ENCODE results near the gene CPS1. TPM values are rescaled to one million over a fixed set of nuclear protein-coding genes. Genes with fewer than 3 reads are reported as not detected.

Gene CPS1
- total and polyA plus RNA-seq, 2 of the 8 experiments (the other 6 are each of a cell fraction or from before 2014, with no cell fraction given), result 7.9 to 15.7 TPM

DNA sequence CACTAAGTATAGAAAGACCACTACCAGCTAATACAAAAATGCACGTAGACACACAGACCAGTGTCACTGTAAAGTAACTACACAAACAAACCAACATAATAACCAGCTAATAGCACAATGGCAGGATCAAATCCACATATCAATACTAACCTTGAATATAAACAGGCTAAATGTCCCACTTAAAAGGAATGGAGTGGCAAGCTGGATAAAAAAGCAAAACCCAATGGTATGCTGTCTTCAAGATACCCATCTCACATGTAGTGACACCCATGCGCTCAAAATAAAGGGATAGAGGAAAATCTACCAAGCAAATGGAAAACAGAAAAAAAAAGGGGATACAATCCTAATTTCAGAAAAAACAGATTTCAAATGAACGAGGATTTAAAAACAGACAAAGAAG is 41.8 kb downstream of the CPS1 start:
- 96% methylated on average over 3 of the region's 3 CpGs; no CpG with 5 or more reads in 1 of the 2 experiments for WGBS, 2 experiments (ENCODE audit: extremely low coverage in 1 of 2, insufficient coverage in 1 of 2, insufficient read length in 1 of 2, insufficient replicate concordance in 2 of 2, low coverage in 1 of 2, low lambda C conversion rate in 2 of 2, missing lambda C conversion rate in 1 of 2)
- H3K14ac ChIP-seq (ENCODE audit: insufficient read length), result no peak overlapping the region
- FAIRE-seq, result no peak

More for the DNA sequence above, 41.8 kb downstream of the CPS1 start:
- Histone ChIP-seq H2BK15ac (ENCODE audit: low read length) (no peak overlapping the region), H3K4me3 (ENCODE audit: extremely low read depth in 1 of 4, insufficient read depth in 2 of 4, low read depth in 3 of 4, low read length in 4 of 4) (no peak overlapping the region), H3K23ac (ENCODE audit: insufficient read length) (no peak overlapping the region), H4K20me1 (replicated peaks in 1 of 2; ENCODE audit: control insufficient read depth in 1 of 2, insufficient read depth in 2 of 2, low read length in 2 of 2) (no peaks in the 10 kb centered on the region), H3K79me2 (ENCODE audit: control insufficient read depth in 1 of 2, insufficient read depth in 2 of 2, low read length in 2 of 2) (no peaks in the 10 kb centered on the region), H2BK12ac (ENCODE audit: low read depth, low read length) (no peak overlapping the region), H4K8ac (ENCODE audit: extremely low read depth, insufficient read depth, low read length) (no peak overlapping the region), H2AK5ac (ENCODE audit: low read depth, low read length) (no peak overlapping the region), H3K4me1 (replicated peaks in 1 of 4; ENCODE audit: control insufficient read depth in 3 of 4, insufficient read depth in 4 of 4, low read length in 3 of 4) (0 out of 7 replicates have a peak, but pooled peaks cover 0 to 1% (median 0%) of the 10 kb centered on the region in 4 experiments), H3K9ac (replicated peaks in 1 of 4; ENCODE audit: extremely low read depth in 1 of 4, low read depth in 3 of 4, low read length in 3 of 4) (no peak overlapping the region), H3K9me3 (ENCODE audit: insufficient read depth in 2 of 2, low read depth in 1 of 2, low read length in 1 of 2) (no peaks in the 10 kb centered on the region), H3K18ac (ENCODE audit: extremely low read depth, low read length) (no peak overlapping the region), H4K5ac (ENCODE audit: insufficient read length, low read depth, low read length) (no peak overlapping the region), H2BK5ac (ENCODE audit: low read depth, low read length) (no peak overlapping the region), H3K23me2 (ENCODE audit: low read depth, low read length) (no peaks in the 10 kb centered on the region), H3K36me3 (ENCODE audit: control insufficient read depth in 2 of 4, insufficient read depth in 4 of 4, low read length in 3 of 4) (no peaks in the 10 kb centered on the region), H3K56ac (replicated peaks; ENCODE audit: insufficient read length, low read depth, low read length) (no peak overlapping the region), H3K27me3 (replicated peaks in 1 of 4; ENCODE audit: control insufficient read depth in 3 of 4, extremely low read depth in 1 of 4, insufficient read depth in 3 of 4, low read length in 3 of 4) (no peaks in the 10 kb centered on the region), H3K4me2 (ENCODE audit: insufficient read depth in 1 of 2, low read depth in 2 of 2, low read length in 2 of 2) (no peak overlapping the region), H2BK20ac (ENCODE audit: low read length) (no peak overlapping the region), H3K79me1 (ENCODE audit: low read depth, low read length) (no peaks in the 10 kb centered on the region), H3K27ac (ENCODE audit: low read depth, low read length) (no peak overlapping the region), H3K4ac (replicated peaks; ENCODE audit: insufficient read length, low read depth, low read length) (no peak overlapping the region), H2BK120ac (replicated peaks; ENCODE audit: low read depth, low read length) (no peak overlapping the region), H2AFZ (ENCODE audit: low read length) (no peak overlapping the region), H4K91ac (replicated peaks; ENCODE audit: insufficient read length, low read length) (no peak overlapping the region)
- CTCF ChIA-PET (ENCODE audit: partially characterized antibody), result no interaction called here
- no peak for TF ChIP-seq TAF7 (optimal IDR thresholded peaks at IDR 0.05; ENCODE audit: borderline replicate concordance, low read depth, low read length)
- TF ChIP-seq POLR2A (IDR thresholded peaks at IDR 0.05; ENCODE audit: control extremely low read depth in 1 of 2, low read depth in 2 of 2, low read length in 2 of 2), result no peak
- no peak for TF ChIP-seq JUN (IDR thresholded peaks at IDR 0.05; ENCODE audit: low read depth, low read length)
- no peak for TF ChIP-seq CBX8 (IDR thresholded peaks at IDR 0.05; ENCODE audit: borderline replicate concordance, low read depth, low read length)
- DNase-seq (ENCODE audit: low read depth in 1 of 2, low spot score in 2 of 2), result no peak
- POLR2A ChIA-PET (ENCODE audit: partially characterized antibody), result no interaction called here
